WI38 (cell line): ENCODE results near the gene ROR2.
"Not testable (repeated sequence)": the region's sequence is repeated elsewhere in the genome, so short reads cannot be mapped to it uniquely, and the experiment has no call there.

Source experiments
- H3K4me3 ChIP-seq: 2 replicates; pipeline ENCODE4 v1.5.1; 2011; ENCODE audit warnings: low read depth, mild to moderate bottlenecking, control low read depth, low read length
- TF ChIP-seq, protein P1 (sequence below): IDR thresholded peaks from 2 replicates; pipeline ENCODE4 v1.5.1; 2012; ENCODE audit warnings: low read depth, mild to moderate bottlenecking, control low read depth, low read length

Gene ROR2

DNA sequence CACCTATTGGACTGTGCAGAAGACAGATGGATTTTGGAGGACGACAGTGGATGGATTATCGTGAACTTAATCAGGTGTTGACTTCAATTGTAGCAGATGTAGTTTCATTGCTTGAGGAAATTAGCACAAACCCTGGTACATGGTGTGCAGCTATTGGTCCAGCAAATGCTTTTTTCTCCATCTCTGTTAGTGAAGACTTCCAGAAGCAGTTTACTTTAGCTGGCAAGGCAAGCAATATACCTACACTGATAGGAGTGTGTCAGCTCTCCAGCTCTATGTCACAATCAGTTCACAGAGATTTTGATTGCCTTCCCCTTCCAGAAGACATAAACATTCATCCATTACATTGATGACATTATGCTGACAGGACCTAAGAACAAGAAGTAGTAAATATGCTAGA is 35.7 kb upstream of the ROR2 start:
- no peak overlapping the region for H3K4me3 ChIP-seq
- TF ChIP-seq, protein P1, sequence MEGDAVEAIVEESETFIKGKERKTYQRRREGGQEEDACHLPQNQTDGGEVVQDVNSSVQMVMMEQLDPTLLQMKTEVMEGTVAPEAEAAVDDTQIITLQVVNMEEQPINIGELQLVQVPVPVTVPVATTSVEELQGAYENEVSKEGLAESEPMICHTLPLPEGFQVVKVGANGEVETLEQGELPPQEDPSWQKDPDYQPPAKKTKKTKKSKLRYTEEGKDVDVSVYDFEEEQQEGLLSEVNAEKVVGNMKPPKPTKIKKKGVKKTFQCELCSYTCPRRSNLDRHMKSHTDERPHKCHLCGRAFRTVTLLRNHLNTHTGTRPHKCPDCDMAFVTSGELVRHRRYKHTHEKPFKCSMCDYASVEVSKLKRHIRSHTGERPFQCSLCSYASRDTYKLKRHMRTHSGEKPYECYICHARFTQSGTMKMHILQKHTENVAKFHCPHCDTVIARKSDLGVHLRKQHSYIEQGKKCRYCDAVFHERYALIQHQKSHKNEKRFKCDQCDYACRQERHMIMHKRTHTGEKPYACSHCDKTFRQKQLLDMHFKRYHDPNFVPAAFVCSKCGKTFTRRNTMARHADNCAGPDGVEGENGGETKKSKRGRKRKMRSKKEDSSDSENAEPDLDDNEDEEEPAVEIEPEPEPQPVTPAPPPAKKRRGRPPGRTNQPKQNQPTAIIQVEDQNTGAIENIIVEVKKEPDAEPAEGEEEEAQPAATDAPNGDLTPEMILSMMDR: no peak

DNA sequence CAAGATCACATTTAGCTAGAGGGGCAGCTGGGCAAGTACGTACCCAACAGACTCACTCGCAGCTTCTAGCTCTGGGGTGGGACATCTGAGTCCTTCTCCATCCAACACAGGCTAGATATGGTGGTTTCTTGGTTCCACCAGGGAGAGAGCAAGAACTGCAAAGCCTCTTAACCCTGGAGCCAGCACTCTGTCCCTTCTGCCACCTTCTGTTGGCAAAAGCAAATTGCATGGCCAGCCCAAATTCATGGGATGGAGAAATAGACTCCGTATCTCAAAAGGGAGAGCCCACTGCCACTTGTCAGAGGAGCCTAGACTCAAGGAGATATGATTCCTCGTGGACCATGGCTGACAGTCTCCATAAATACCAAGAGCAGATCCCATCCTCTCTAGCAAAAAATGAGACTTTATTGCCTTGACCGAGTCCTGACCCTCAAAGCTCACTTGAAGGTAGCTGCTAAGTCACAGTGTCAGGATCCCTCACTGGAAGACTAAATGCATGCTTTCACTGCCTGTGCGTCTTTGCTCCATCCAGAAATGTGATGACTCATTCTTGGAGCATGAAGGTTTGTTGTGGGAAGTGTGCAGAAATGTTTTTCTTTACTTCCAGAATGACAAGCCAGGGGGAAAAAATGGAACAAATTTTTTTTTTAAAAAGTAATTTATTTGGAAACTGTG is 28.8 kb upstream of the ROR2 start:
- H3K4me3 ChIP-seq: no peak overlapping the region
- TF ChIP-seq, protein P1: no peak

DNA sequence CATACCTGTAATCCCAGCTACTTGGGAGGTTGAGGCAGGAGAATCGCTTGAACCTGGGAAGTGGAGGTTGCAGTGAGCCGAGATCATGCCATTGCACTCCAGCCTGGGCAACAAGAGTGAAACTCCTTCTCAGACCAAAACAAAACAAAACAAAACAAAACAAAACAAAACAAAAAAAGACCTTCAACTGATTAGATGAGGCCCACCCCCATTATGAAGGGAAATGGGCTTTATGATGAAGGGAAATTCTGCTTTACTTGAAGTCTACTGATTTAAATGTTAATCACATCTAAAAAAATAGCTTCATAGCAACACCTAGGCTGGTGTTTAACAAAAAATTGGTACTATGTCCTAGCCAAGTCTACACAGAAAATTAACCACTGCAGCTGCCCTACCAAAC is 25.2 kb upstream of the ROR2 start:
- H3K4me3 ChIP-seq: not testable (repeated sequence)

DNA sequence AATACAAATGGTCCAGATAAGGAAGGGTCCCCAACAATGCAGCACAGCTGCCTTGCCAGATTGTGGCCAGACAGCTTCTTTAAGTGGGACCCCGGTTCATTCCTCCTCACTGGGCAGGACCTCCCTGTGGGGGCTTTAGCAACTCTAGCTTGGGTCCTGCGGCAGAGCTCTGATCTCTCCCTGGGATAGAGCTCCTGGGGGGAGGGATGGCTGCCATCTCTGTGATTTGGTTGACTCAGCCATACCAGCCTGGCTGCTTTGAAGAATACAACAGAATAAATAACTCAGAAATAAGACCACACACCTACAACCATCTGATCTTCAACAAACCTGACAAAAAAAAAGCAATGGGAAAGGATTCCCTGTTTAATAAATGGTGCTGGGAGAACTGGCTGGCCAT is 22.7 kb upstream of the ROR2 start:
- TF ChIP-seq, protein P1: no peak
- H3K4me3 ChIP-seq: no peak overlapping the region

DNA sequence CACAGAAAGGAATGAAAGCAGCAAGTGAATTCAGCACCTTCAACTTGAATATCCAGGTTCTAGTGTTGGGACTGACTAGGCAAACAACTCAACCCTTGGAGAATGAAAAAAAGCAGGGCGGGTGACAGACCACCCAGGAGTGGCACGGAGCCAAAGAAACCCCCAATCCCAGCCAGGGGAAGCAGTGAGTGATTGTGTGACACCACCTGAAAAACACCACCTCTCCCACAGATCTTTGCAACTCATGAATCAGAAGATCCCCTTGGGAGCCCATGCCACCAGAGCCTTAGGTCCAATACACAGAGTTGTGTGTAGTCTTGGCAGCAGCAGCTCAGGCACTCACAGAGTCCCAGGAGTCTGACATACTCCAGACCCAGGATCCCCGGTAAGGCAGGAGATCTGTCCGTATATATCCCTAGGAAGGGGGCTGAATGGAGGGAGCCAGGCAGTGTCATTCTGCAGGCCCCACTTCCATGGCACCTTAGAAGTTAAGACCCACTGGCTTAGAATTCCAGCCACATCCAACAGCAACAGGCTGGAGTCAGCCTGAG is 22.1 kb upstream of the ROR2 start:
- no peak overlapping the region for H3K4me3 ChIP-seq
- TF ChIP-seq, protein P1: no peak

DNA sequence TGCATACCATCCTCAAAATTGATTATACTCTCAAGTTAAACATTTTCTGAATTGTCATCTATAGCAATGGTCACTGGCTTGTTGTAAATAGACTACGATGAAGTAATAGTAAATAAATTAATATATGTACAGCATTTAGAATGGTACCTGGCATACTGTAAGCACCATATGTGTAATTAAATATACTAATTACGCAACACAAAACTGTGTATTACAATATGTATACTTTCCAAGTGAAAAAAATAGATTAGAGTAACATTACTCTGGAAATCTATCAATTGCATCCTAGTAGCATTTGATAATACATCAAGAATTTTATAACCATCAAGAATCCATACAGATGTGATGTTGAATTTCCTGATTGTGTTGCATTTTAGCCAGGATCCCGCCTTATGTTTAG is 17.2 kb upstream of the ROR2 start:
- TF ChIP-seq, protein P1: no peak
- H3K4me3 ChIP-seq: no peak overlapping the region

DNA sequence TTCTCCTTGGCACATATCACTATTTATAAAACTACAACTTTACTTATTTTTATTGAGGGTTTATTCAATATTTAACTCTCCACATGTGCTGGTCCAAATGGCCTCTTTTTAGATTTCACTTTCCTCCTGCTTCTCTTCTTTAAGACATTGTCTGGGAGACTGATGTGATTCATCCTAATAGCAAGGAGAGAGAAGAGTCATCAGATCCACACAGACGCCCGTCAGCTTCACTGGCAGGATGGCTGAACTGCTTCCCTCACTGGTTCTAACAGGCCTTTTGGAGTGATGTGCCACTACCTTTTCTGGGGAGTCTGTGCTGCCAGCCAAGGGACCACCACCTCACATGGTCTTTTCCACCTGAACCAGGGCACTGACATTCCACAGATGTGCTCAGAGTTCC is 16.5 kb upstream of the ROR2 start:
- no peak overlapping the region for H3K4me3 ChIP-seq
- TF ChIP-seq, protein P1: no peak
